Bronchial epithelial cell (primary cell): ENCODE results near the gene SPATA33. TPM values are rescaled to one million over a fixed set of nuclear protein-coding genes. Genes with fewer than 3 reads are reported as not detected.
"Not testable (repeated sequence)": the region's sequence is repeated elsewhere in the genome, so short reads cannot be mapped to it uniquely, and the experiment has no call there.

Experiments used
- DNase-seq: peaks from one replicate; pipeline ENCODE4 v3.0.0-alpha.2; 2010; ENCODE audit warnings: low read depth
- FAIRE-seq: peaks from 2 replicates; lab custom pipeline; 2011; peaks lifted over from hg19 to GRCh38; lab: Jason Lieb, UNC
- H3K27me3 ChIP-seq: 2 replicates; pipeline ENCODE4 v1.5.1; 2011; ENCODE audit warnings: low read length; ENCODE audit not compliant: control insufficient read depth, insufficient read depth
- H3K36me3 ChIP-seq: 2 replicates; pipeline ENCODE4 v1.5.1; 2011; ENCODE audit warnings: low read length; ENCODE audit not compliant: control insufficient read depth, insufficient read depth
- H3K4me3 ChIP-seq: 2 replicates; pipeline ENCODE4 v1.5.1; 2011; ENCODE audit warnings: mild to moderate bottlenecking, low read depth, low read length, control low read depth
- CTCF ChIP-seq: IDR thresholded peaks from 2 replicates; pipeline ENCODE4 v1.5.1; 2011; ENCODE audit warnings: mild to moderate bottlenecking, moderate library complexity, low read length, control low read depth, inconsistent platforms; ENCODE audit not compliant: insufficient read depth, severe bottlenecking
- total RNA-seq: library from RNA; depleted of rRNA; stranded (reverse); fragments of >200 nt; gene quantifications from 2 replicates; pipeline ENCODE4 v1.2.1, GENCODE V29; 2014

Gene SPATA33
- total RNA-seq, 1 donor from 2014 or later, result 1.3 TPM

GRCh38 chr16:89691986-89692569 lies 34.4 kb downstream of the SPATA33 start:
- no peak overlapping the region for H3K4me3 ChIP-seq
- TF ChIP-seq CTCF, result no peak
- H3K27me3 ChIP-seq, result no peaks in the 10 kb centered on the region
- DNase-seq (no peak), FAIRE-seq (no peak)
- peaks cover 46% of the 10 kb centered on the region for H3K36me3 ChIP-seq

- DNase-seq (no peak), FAIRE-seq (no peak)
- Histone ChIP-seq H3K4me3 (no peak overlapping the region), H3K27me3 (no peaks in the 10 kb centered on the region), H3K36me3 (peaks cover 46% of the 10 kb centered on the region)
- TF ChIP-seq CTCF, result no peak
Measured at GRCh38 chr16:89693289-89693731, 35.7 kb downstream of the SPATA33 start.

GRCh38 chr16:89693931-89694783 lies 36.5 kb downstream of the SPATA33 start:
- no peak for DNase-seq
- no peak for TF ChIP-seq CTCF
- no peaks in the 10 kb centered on the region for H3K27me3 ChIP-seq
- no peak for FAIRE-seq
- no peak overlapping the region for H3K4me3 ChIP-seq
- peaks cover 45% of the 10 kb centered on the region for H3K36me3 ChIP-seq

- H3K4me3 ChIP-seq, DNase-seq, H3K27me3 ChIP-seq, FAIRE-seq: not testable (repeated sequence)
- peaks cover 44% of the 10 kb centered on the region for H3K36me3 ChIP-seq
Measured at GRCh38 chr16:89694784-89695085, 37.1 kb downstream of the SPATA33 start.

GRCh38 chr16:89695086-89695874 lies 37.6 kb downstream of the SPATA33 start:
- no peak for TF ChIP-seq CTCF
- DNase-seq, result no peak
- H3K4me3 ChIP-seq, result no peak overlapping the region
- no peaks in the 10 kb centered on the region for H3K27me3 ChIP-seq
- H3K36me3 ChIP-seq, result peaks cover 41% of the 10 kb centered on the region
- no peak for FAIRE-seq
